Measurements from ENCODE around the gene TPPP.

- TF ChIP-seq FOXA1 (IDR thresholded peaks at IDR 0.05) (no peak), FOXM1 (IDR thresholded peaks at IDR 0.05; ENCODE audit: borderline replicate concordance) (no peak), BHLHE40 (IDR thresholded peaks at IDR 0.05; ENCODE audit: borderline replicate concordance) (no peak), TARDBP (IDR thresholded peaks at IDR 0.05) (no peak), L3MBTL2 (conservative IDR thresholded peaks at IDR 0.05) (no peak), PKNOX1 (IDR thresholded peaks at IDR 0.05) (no peak), ARNT (IDR thresholded peaks at IDR 0.05) (no peak), SUZ12 (IDR thresholded peaks at IDR 0.05) (no peak), ELF4 (IDR thresholded peaks at IDR 0.05) (no peak), FOXK2 (IDR thresholded peaks at IDR 0.05) (no peak), CTBP1 (IDR thresholded peaks at IDR 0.05; ENCODE audit: borderline replicate concordance) (no peak), SP1 (IDR thresholded peaks at IDR 0.05) (no peak), LEF1 (IDR thresholded peaks at IDR 0.05; ENCODE audit: borderline replicate concordance) (no peak)
These were observed 57.7 kb downstream of the TPPP start for GRCh38 chr5:635306-636055.

Measured in HEK293T (cell line).